H9 (cell line): ENCODE results near the gene SKIDA1. TPM values are rescaled to one million over a fixed set of nuclear protein-coding genes. Genes with fewer than 3 reads are reported as not detected.
A peak's percentile ranks its signal among the peaks of the same experiment; 100 is the strongest.

Experiments used
- DNase-seq: peaks from one replicate; pipeline ENCODE4 v3.0.0-alpha.2; 2017
- H2AFZ ChIP-seq: one replicate; pipeline ENCODE4 v1.6.1; 2013; ENCODE audit warnings: mild to moderate bottlenecking, low read length, control low read depth, moderate library complexity
- H2AK5ac ChIP-seq: 2 replicates; pipeline ENCODE4 v1.6.1; 2013; ENCODE audit warnings: low read length, control low read depth, mixed read lengths; ENCODE audit not compliant: insufficient read length
- H2BK120ac ChIP-seq: one replicate; pipeline ENCODE4 v1.6.1; 2013; ENCODE audit warnings: low read depth, mild to moderate bottlenecking, low read length, control low read depth, inconsistent platforms; ENCODE audit not compliant: poor library complexity, severe bottlenecking
- H2BK12ac ChIP-seq: 2 replicates; pipeline ENCODE4 v1.6.1; 2013; ENCODE audit warnings: low read length, control low read depth, mixed read lengths, low read depth; ENCODE audit not compliant: insufficient read length
- H2BK15ac ChIP-seq: 2 replicates; pipeline ENCODE4 v1.6.1; 2013; ENCODE audit warnings: low read depth, low read length, control low read depth
- H2BK20ac ChIP-seq: one replicate; pipeline ENCODE4 v1.6.1; 2013; ENCODE audit warnings: low read depth, mild to moderate bottlenecking, low read length, control low read depth, inconsistent platforms; ENCODE audit not compliant: poor library complexity, severe bottlenecking
- H2BK5ac ChIP-seq: 2 replicates; pipeline ENCODE4 v1.6.1; 2013; ENCODE audit warnings: low read length, control low read depth, mixed read lengths; ENCODE audit not compliant: insufficient read length
- H3K14ac ChIP-seq: 2 replicates; pipeline ENCODE4 v1.6.1; 2013; ENCODE audit warnings: low read length, control low read depth; ENCODE audit not compliant: insufficient read depth
- H3K18ac ChIP-seq: 2 replicates; pipeline ENCODE4 v1.6.1; 2013; ENCODE audit warnings: low read depth, mild to moderate bottlenecking, mixed read lengths, low read length, control low read depth; ENCODE audit not compliant: insufficient read length
- H3K23ac ChIP-seq: 2 replicates; pipeline ENCODE4 v1.6.1; 2013; ENCODE audit warnings: low read length, control low read depth, mixed read lengths, low read depth; ENCODE audit not compliant: insufficient read length
- H3K23me2 ChIP-seq: 2 replicates; pipeline ENCODE4 v1.6.1; 2013; ENCODE audit warnings: low read depth, mild to moderate bottlenecking, mixed read lengths, low read length, control low read depth; ENCODE audit not compliant: insufficient read length, poor library complexity, severe bottlenecking
- H3K27ac ChIP-seq: 2 replicates; pipeline ENCODE4 v1.5.1; 2013; ENCODE audit warnings: low read length, control low read depth, mixed read lengths, low read depth; ENCODE audit not compliant: insufficient read length
- H3K27me3 ChIP-seq: 2 replicates; pipeline ENCODE4 v1.6.1; 2013; ENCODE audit warnings: low read length, control low read depth, inconsistent platforms; ENCODE audit not compliant: insufficient read depth
- H3K4ac ChIP-seq: 2 replicates; pipeline ENCODE4 v1.6.1; 2013; ENCODE audit warnings: low read depth, mild to moderate bottlenecking, control low read depth, inconsistent platforms, low read length, moderate library complexity
- H3K4me1 ChIP-seq: 2 replicates; pipeline ENCODE4 v1.6.1; 2013; ENCODE audit warnings: low read length, control low read depth, inconsistent platforms; ENCODE audit not compliant: insufficient read depth
- H3K4me2 ChIP-seq: 2 replicates; pipeline ENCODE4 v1.6.1; 2013; ENCODE audit warnings: low read length, control low read depth, mixed read lengths; ENCODE audit not compliant: insufficient read length, insufficient read depth
- H3K56ac ChIP-seq: 2 replicates; pipeline ENCODE4 v1.6.1; 2013; ENCODE audit warnings: low read depth, mild to moderate bottlenecking, mixed read lengths, low read length, control low read depth; ENCODE audit not compliant: insufficient read length
- H3K79me1 ChIP-seq: 2 replicates; pipeline ENCODE4 v1.6.1; 2013; ENCODE audit warnings: low read depth, mild to moderate bottlenecking, moderate library complexity, low read length, control low read depth, inconsistent platforms; ENCODE audit not compliant: insufficient read depth, poor library complexity, severe bottlenecking
- H3K79me2 ChIP-seq: 2 replicates; pipeline ENCODE4 v1.6.1; 2013; ENCODE audit warnings: low read length, control low read depth, inconsistent platforms; ENCODE audit not compliant: insufficient read depth
- H3K9ac ChIP-seq: 2 replicates; pipeline ENCODE4 v1.6.1; 2013; ENCODE audit warnings: low read length, control low read depth, mixed read lengths; ENCODE audit not compliant: insufficient read length; ENCODE audit errors: extremely low read depth
- H3K9me3 ChIP-seq: one replicate; pipeline ENCODE4 v1.6.1; 2013; ENCODE audit warnings: low read depth, low read length, inconsistent platforms; ENCODE audit not compliant: control insufficient read depth
- H3T11ph ChIP-seq: one replicate; pipeline ENCODE4 v1.6.1; 2013; ENCODE audit warnings: mild to moderate bottlenecking, low read length, control low read depth, inconsistent platforms
- H4K20me1 ChIP-seq: one replicate; pipeline ENCODE4 v1.6.1; 2013; ENCODE audit not compliant: control insufficient read depth, insufficient read length, insufficient read depth
- H4K5ac ChIP-seq: 2 replicates; pipeline ENCODE4 v1.6.1; 2013; ENCODE audit warnings: low read depth, mild to moderate bottlenecking, mixed read lengths, low read length, control low read depth; ENCODE audit not compliant: insufficient read length
- H4K8ac ChIP-seq: replicated peaks from 2 replicates; pipeline ENCODE4 v1.6.1; 2013; ENCODE audit warnings: low read length, control low read depth, mixed read lengths, low read depth; ENCODE audit not compliant: insufficient read length
- H4K91ac ChIP-seq: 2 replicates; pipeline ENCODE4 v1.6.1; 2013; ENCODE audit warnings: low read depth, mild to moderate bottlenecking, moderate library complexity, mixed read lengths, low read length, control low read depth; ENCODE audit not compliant: insufficient read length
- H3K27ac Mint-ChIP-seq, 3 experiments: 2 replicates in 2 of 3; 3 replicates in 1 of 3; pipeline ENCODE4 v1.8.0; 2020 to 2021; ENCODE audit warnings: mixed read lengths in 3 of 3, mild to moderate bottlenecking in 1 of 3, moderate library complexity in 1 of 3
- H3K27me3 Mint-ChIP-seq: 2 replicates; pipeline ENCODE4 v1.8.0; 2021; ENCODE audit warnings: low read depth, mild to moderate bottlenecking, moderate library complexity, mixed read lengths
- H3K36me3 Mint-ChIP-seq, 3 experiments: 2 replicates in 2 of 3; 3 replicates in 1 of 3; pipeline ENCODE4 v1.8.0; 2020 to 2021; ENCODE audit warnings: low read depth in 3 of 3, mixed read lengths in 3 of 3; ENCODE audit not compliant: insufficient read depth in 1 of 3
- H3K4me1 Mint-ChIP-seq, 2 experiments: 2 replicates each; pipeline ENCODE4 v1.8.0; 2020; ENCODE audit warnings: mixed read lengths in 2 of 2
- H3K4me3 Mint-ChIP-seq, 2 experiments: 2 replicates in 1 of 2; 3 replicates in 1 of 2; pipeline ENCODE4 v1.8.0; 2020 to 2021; ENCODE audit warnings: mild to moderate bottlenecking in 2 of 2, mixed read lengths in 2 of 2, moderate library complexity in 1 of 2
- H3K9me3 Mint-ChIP-seq, 2 experiments: 2 replicates in 1 of 2; 3 replicates in 1 of 2; pipeline ENCODE4 v1.8.0; 2020; ENCODE audit warnings: mild to moderate bottlenecking in 2 of 2, mixed read lengths in 2 of 2, moderate library complexity in 1 of 2
- CTCF ChIP-seq: fragments of 200-600 bp; sonication (generic); conservative IDR thresholded peaks from 3 replicates; pipeline ENCODE4 v1.8.0; 2021; ENCODE audit warnings: antibody characterized with exemption, mild to moderate bottlenecking
- WGBS: extraction: QIAGEN DNeasy Blood & Tissue Kit; methylation state at CpG from one replicate; pipeline ENCODE4 v1.1.7; 2013; ENCODE audit warnings: missing lambda C conversion rate, low lambda C conversion rate, mixed read lengths; ENCODE audit not compliant: insufficient read length; ENCODE audit errors: extremely low coverage; 5-methylcytosine and 5-hydroxymethylcytosine counted together
- total RNA-seq: library from RNA; stranded (reverse); gene quantifications from 2 replicates; pipeline ENCODE4 v1.2.1, GENCODE V29; 2021

Gene SKIDA1
- total RNA-seq, 1 experiment from 2014 or later, result 5.9 TPM

GRCh38 chr10:21507150-21507549 is 18.3 kb downstream of the SKIDA1 start:
- peaks cover 34% of the 10 kb centered on the region for H3K27me3 Mint-ChIP-seq
- no peak overlapping the region for H3K4ac ChIP-seq
- no peaks in the 10 kb centered on the region for H4K20me1 ChIP-seq
- no peak overlapping the region for H2BK5ac ChIP-seq
- H3K4me3 Mint-ChIP-seq, result peak overlapping the region; percentile 60 to 80
- H3K56ac ChIP-seq, result no peak overlapping the region
- H4K5ac ChIP-seq, result no peak overlapping the region
- no peak overlapping the region for H4K91ac ChIP-seq
- peaks cover 76 to 79% of the 10 kb centered on the region in 2 experiments for H3K4me1 Mint-ChIP-seq
- H3K27me3 ChIP-seq, result peaks cover 18% of the 10 kb centered on the region; the same call in 1 of the 2 replicates
- no peak overlapping the region for H3K23ac ChIP-seq
- H3K4me1 ChIP-seq, result peaks cover 11% of the 10 kb centered on the region; the same call in 1 of the 2 replicates
- H3K4me2 ChIP-seq, result peak overlapping the region; percentile 85
- no peaks in the 10 kb centered on the region for H3K9me3 ChIP-seq
- H2AFZ ChIP-seq, result no peak overlapping the region
- no peak overlapping the region for H2BK120ac ChIP-seq
- H2BK20ac ChIP-seq, result no peak overlapping the region
- no peak for DNase-seq
- no peaks in the 10 kb centered on the region for H3K79me1 ChIP-seq
- no peak overlapping the region for H3K18ac ChIP-seq
- H2BK12ac ChIP-seq, result no peak overlapping the region
- H3K27ac ChIP-seq, result no peak overlapping the region
- no peaks in the 10 kb centered on the region for H3K79me2 ChIP-seq
- H2BK15ac ChIP-seq, result no peak overlapping the region
- H3K27ac Mint-ChIP-seq, result no peak overlapping the region; a peak in 1 of 7 replicates
- no CpG with 5 or more reads among the region's 21 CpGs for WGBS
- H3K36me3 Mint-ChIP-seq, result no peaks in the 10 kb centered on the region
- no peak for TF ChIP-seq CTCF
- peak overlapping the region; percentile 2 for H3K9ac ChIP-seq
- no peak overlapping the region for H4K8ac ChIP-seq
- H3K14ac ChIP-seq, result no peak overlapping the region
- no peak overlapping the region for H2AK5ac ChIP-seq
- no peak overlapping the region for H3T11ph ChIP-seq
- H3K23me2 ChIP-seq, result peaks cover 37% of the 10 kb centered on the region
- no peaks in the 10 kb centered on the region; a peak in 2 of 5 replicates for H3K9me3 Mint-ChIP-seq
